Upper lobe of right lung (tissue), 1 donor: ENCODE results near the gene AP5S1. TPM values are rescaled to one million over a fixed set of nuclear protein-coding genes. Genes with fewer than 3 reads are reported as not detected.

Experiments used
- ATAC-seq: fragments of 200-7000 bp; cut with Tn5 transposase; one replicate; pipeline ENCODE4 v1.9.1; 2020; ENCODE audit warnings: mild to moderate bottlenecking, moderate library complexity
- DNase-seq: peaks from one replicate; pipeline ENCODE4 v3.0.0-alpha.2; 2020
- H3K27ac ChIP-seq: fragments of 200-600 bp; one replicate; pipeline ENCODE4 v1.8.0; 2022
- H3K27me3 ChIP-seq: fragments of 200-600 bp; one replicate; pipeline ENCODE4 v1.8.0; 2022; ENCODE audit warnings: mild to moderate bottlenecking
- H3K36me3 ChIP-seq: fragments of 200-600 bp; one replicate; pipeline ENCODE4 v1.8.0; 2022
- H3K4me1 ChIP-seq: fragments of 200-600 bp; one replicate; pipeline ENCODE4 v1.8.0; 2022
- H3K4me3 ChIP-seq: fragments of 200-600 bp; one replicate; pipeline ENCODE4 v1.8.0; 2022; ENCODE audit warnings: mild to moderate bottlenecking
- H3K9me3 ChIP-seq: fragments of 200-600 bp; one replicate; pipeline ENCODE4 v1.8.0; 2022
- intact Hi-C: fragments of 100-400 bp; cut with DNase I; formaldehyde crosslinking; loops from one replicate; pipeline ENCODE4 v1.11.0; 2022
- total RNA-seq: library from RNA; stranded (reverse); fragmentation: NEBNext Ultra II Directional; extraction: Animal tissue kit (Norgen Biotek cat#: 25700); gene quantifications from one replicate; pipeline ENCODE4 v1.2.1, GENCODE V29; 2021
- TF ChIP-seq, protein P1 (sequence below): fragments of 200-600 bp; IDR thresholded peaks from one replicate; pipeline ENCODE4 v1.8.0; 2022; ENCODE audit warnings: antibody characterized with exemption
- donor health status: DM: no; HTN: yes; CAD: no; lungs with severe emphysema.

Gene AP5S1
- total RNA-seq, 1 donor from 2014 or later: 13.1 TPM

DNA sequence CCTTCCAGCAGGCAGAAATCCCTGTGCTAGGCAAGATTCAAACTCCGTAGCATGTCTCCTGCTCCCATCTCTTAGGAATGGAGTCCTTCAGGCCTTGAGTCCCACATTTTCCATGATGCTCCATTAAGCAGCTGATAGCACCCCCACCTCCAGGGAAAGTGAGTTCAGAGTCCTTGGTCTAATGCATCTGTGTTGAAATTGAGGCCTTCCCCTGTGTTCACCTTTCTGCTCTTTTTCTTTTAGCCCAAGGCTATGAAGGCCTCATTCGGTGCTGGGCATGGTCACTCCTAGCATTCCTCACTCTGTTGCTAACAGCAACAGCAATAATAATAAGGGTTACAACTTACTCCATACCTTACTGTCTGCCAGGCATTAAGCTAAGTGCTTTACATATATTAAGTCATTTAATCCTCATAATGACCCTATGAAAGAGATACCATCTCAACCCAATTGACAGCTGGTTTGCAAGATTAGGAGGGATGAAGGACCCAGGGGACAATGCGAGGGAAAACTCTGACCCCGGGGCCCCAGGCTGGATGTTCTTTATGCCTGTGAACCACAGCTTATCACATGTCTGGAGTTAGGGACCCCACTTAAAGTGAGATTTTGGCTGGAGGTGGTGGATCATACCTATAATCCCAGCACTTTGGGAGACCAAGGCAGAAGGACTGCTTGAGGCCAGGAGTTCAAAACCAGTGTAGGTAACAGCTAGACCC is 51.4 kb downstream of the AP5S1 start:
- Histone ChIP-seq H3K4me1 (no peaks in the 10 kb centered on the region), H3K36me3 (peaks cover 48% of the 10 kb centered on the region), H3K27ac (no peak overlapping the region), H3K9me3 (no peaks in the 10 kb centered on the region), H3K4me3 (no peak overlapping the region), H3K27me3 (no peaks in the 10 kb centered on the region)
- TF ChIP-seq, protein P1, sequence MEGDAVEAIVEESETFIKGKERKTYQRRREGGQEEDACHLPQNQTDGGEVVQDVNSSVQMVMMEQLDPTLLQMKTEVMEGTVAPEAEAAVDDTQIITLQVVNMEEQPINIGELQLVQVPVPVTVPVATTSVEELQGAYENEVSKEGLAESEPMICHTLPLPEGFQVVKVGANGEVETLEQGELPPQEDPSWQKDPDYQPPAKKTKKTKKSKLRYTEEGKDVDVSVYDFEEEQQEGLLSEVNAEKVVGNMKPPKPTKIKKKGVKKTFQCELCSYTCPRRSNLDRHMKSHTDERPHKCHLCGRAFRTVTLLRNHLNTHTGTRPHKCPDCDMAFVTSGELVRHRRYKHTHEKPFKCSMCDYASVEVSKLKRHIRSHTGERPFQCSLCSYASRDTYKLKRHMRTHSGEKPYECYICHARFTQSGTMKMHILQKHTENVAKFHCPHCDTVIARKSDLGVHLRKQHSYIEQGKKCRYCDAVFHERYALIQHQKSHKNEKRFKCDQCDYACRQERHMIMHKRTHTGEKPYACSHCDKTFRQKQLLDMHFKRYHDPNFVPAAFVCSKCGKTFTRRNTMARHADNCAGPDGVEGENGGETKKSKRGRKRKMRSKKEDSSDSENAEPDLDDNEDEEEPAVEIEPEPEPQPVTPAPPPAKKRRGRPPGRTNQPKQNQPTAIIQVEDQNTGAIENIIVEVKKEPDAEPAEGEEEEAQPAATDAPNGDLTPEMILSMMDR: no peak
- intact Hi-C loops: no loop called here
- ATAC-seq (no peak), DNase-seq (no peak)

DNA sequence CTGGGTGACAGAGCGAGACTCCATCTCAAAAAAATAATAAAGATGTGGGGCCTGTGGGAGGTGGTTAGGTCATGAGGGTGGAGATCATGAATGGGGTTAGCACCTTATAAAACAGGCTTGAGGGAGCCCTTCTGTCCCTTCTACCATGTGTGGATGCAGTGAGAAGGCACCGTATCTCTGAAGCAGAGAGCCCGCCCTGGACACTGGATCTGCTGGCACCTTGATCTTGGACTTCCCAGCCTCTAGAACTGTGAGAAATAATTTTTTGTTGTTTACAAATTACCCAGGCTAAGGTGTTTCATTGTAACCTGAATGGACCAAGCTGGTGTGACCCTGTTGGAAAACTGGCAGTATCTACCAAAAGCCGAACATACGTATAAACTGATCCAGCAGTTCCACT is 53.2 kb downstream of the AP5S1 start:
- intact Hi-C loops: no loop called here
- no peaks in the 10 kb centered on the region for H3K9me3 ChIP-seq
- ATAC-seq (no peak), DNase-seq (no peak)
- H3K27ac ChIP-seq: no peak overlapping the region
- no peak overlapping the region for H3K4me3 ChIP-seq
- no peaks in the 10 kb centered on the region for H3K27me3 ChIP-seq
- peaks cover 36% of the 10 kb centered on the region for H3K36me3 ChIP-seq
- H3K4me1 ChIP-seq: no peaks in the 10 kb centered on the region
- TF ChIP-seq, protein P1: no peak

DNA sequence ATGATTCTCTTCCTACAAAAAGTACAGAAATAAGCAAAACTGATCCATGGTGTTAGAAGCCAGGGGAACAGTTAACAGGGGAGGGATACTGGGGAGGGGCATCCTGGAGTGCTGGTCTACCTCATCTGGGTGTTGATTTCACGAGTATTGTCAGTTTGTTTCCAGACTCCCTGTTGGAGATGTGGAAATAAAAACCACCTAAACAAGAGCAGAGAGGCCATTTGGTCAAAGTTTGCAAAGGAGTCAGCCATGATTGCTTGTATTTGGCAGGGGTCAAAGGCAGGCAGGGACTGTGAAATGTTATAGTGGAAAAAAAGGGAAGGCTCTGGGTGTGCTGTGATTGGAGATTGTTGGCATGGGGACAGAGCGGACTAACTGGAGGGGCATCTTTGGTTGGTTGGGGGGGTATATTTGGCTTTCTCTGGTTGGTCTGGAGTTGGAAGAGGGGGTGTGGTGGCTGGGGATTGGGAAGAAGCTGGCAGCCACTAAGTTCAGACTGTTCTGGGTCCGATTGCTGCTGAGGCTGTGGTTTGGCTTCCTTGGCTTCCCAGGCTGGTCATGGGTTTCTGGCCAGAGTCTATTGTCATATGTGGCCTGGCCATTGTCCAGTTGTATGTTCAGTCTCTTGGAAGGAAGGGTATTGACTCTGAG is 54.0 kb downstream of the AP5S1 start:
- no peak for ATAC-seq
- intact Hi-C loops: no loop called here
- DNase-seq: no peak
- H3K27ac ChIP-seq: no peak overlapping the region
- H3K4me3 ChIP-seq: no peak overlapping the region
- no peaks in the 10 kb centered on the region for H3K4me1 ChIP-seq
- TF ChIP-seq, protein P1: no peak
- peaks cover 29% of the 10 kb centered on the region for H3K36me3 ChIP-seq
- H3K9me3 ChIP-seq: no peaks in the 10 kb centered on the region
- no peaks in the 10 kb centered on the region for H3K27me3 ChIP-seq

DNA sequence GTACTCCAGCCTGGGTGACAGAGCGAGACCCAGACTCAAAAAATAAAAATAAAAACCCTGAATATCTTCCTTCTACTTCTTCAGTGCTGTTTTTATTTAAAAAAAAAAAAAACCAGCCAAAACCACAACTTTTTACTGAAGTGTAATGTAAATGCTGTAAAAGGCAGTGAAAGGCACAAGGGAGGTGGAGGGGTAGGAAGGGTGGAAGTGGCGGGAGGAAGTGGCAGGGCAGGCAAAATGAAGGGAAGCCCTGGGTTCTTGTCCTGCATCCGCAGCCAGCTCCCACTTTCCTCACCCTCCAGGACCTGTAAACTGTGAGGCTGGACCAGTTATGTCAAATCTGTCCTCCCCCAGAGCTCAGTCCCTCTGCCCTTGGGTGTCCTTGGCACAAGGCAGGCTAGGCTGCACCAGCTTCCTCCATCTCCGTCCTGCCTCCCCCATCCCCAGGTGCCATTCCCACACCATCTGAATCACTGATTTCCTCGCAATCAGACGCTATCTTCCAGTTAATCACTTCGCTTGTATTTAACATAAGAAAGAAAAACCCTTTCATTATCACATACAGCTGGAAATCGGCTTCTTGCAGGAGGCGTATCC is 55.1 kb downstream of the AP5S1 start:
- peak; percentile 24 for ATAC-seq
- no peak overlapping the region for H3K27ac ChIP-seq
- H3K4me1 ChIP-seq: no peaks in the 10 kb centered on the region
- no peak overlapping the region for H3K4me3 ChIP-seq
- intact Hi-C loops: no loop called here
- TF ChIP-seq, protein P1: no peak
- H3K36me3 ChIP-seq: peaks cover 21% of the 10 kb centered on the region
- no peaks in the 10 kb centered on the region for H3K9me3 ChIP-seq
- no peaks in the 10 kb centered on the region for H3K27me3 ChIP-seq
- no peak for DNase-seq

DNA sequence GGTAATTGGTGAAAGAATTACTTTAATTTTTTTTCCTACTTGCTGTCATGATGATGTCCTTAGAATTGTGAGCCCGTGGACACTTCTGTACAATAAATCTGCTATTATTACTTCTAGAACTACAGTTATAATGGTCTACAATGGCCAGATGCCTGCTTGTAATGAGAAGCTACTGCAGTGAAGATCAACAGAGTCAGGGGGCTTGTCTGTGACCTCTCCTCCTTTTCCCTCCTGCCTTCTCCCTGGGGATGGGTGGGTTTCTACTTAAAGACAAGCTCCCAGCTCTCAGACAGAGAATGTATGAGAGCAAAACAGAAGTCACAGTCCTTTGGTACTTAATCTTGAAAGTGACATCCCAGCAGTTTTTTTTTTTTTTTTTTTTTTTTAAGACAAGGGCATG is 55.7 kb downstream of the AP5S1 start:
- H3K36me3 ChIP-seq: peaks cover 20% of the 10 kb centered on the region
- ATAC-seq (no peak), DNase-seq (no peak)
- no peak overlapping the region for H3K4me3 ChIP-seq
- no peak overlapping the region for H3K27ac ChIP-seq
- intact Hi-C loops: no loop called here
- H3K9me3 ChIP-seq: no peaks in the 10 kb centered on the region
- TF ChIP-seq, protein P1: no peak
- H3K4me1 ChIP-seq: no peaks in the 10 kb centered on the region
- H3K27me3 ChIP-seq: no peaks in the 10 kb centered on the region
